ENCODE results near the gene TKFC. TPM values are rescaled to one million over a fixed set of nuclear protein-coding genes. Genes with fewer than 3 reads are reported as not detected.
A peak's percentile ranks its signal among the peaks of the same experiment; 100 is the strongest.

TKFC gene
- total and polyA plus RNA-seq, 4 donors: 18.9 to 82.0 (median 26.7) TPM

DNA sequence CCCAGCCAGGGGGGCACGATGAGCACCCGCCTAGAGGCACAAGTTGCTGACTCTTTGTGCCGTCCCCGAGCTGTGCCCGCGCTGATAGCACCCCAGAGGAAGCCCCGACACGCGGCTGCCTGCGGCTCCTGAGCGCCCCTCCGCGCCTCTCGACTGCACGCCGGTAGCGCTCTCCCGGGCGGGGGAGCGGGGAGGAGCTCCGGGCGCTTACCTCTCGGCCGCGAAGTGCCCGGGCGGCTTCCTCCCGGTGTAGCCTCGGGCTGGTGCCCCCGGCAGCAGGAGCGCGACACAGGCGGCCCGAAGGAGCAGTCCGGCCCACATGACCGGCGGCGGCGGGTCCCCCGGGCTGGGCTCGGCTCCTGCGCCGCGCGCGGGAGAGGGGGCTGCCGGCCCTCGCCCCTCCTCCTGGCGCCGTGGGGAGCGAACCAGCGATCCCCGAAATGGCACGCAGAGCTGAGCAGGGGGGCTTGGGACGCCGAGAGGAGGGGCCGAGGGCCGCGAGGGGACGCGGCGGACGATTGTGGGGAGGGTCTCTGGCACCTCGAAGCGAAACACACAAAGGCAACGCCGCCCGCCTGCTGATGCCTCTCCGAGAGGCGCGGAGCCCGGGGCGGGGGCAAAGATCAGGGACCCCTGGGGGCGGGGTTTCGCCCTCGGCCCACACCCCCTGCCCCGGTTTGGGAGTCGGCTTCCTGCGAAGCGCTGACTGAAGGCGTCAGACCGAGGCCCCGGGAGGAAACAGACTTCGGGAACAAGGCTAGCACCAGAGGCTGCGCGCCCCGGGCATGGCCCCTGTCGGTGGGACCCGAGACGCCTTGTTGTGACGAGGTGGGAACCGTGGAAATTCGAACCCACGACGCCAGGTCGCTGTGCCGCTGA, 38.1 kb upstream of the TKFC start, which contains the start of gene VWCE:
Gene VWCE (minus strand): TSS at position 600 of the 879 bp plus-strand sequence. CDS start 279 bp downstream, at position 321.
- no peaks in the 10 kb centered on the region for H3K27me3 ChIP-seq (ENCODE audit: control insufficient read depth in 1 of 2, insufficient read depth in 2 of 2, low read length in 1 of 2)
- peaks cover 0 to 3% of the 10 kb centered on the region in 2 donors for H3K4me1 ChIP-seq (ENCODE audit: control insufficient read depth in 1 of 2, insufficient read depth in 2 of 2, low read length in 2 of 2)
- no peaks in the 10 kb centered on the region for H3K9me3 ChIP-seq (ENCODE audit: control insufficient read depth, low read length)
- WGBS, 2 donors: 3 to 4% methylated on average over 76 to 97 of the region's 97 CpGs
- intact Hi-C loops (cut with DNase I): no loop called here
- peak within 1 kb of the TSS in 1 of 2 donors; percentile 36 for H3K4me3 ChIP-seq (ENCODE audit: low read length in 2 of 2)
- peak; percentile 66 to 85 for DNase-seq
- ATAC-seq (ENCODE audit: low FRiP score): peak; percentile 74
- H3K36me3 ChIP-seq (ENCODE audit: control insufficient read depth in 1 of 2, insufficient read depth in 2 of 2, low read length in 1 of 2): peaks cover 0 to 2% of the 10 kb centered on the region in 2 donors
- no peak within 1 kb of the TSS for H3K27ac ChIP-seq (ENCODE audit: low read depth in 1 of 2, low read length in 2 of 2)

DNA sequence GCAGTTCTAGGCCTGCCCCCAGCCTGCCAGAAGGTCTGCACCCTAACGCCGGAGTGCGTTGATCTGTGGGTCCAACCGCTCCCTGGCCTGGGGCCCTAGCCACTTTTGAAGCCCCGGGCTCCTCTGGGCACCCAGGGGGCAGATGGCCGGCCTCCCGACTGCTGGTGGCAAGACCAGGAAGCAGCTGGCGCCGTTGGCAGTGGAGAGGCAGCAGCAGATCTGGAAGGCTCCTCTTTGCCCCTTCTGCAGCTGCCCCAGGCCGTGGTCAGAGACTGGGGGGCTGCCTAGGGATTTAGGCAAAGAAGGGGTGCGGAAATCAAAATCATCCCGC, 37.5 kb upstream of the TKFC start:
- H3K27me3 ChIP-seq (ENCODE audit: control insufficient read depth in 1 of 2, insufficient read depth in 2 of 2, low read length in 1 of 2): no peaks in the 10 kb centered on the region
- H3K27ac ChIP-seq (ENCODE audit: low read depth in 1 of 2, low read length in 2 of 2): no peak overlapping the region
- H3K4me1 ChIP-seq (ENCODE audit: control insufficient read depth in 1 of 2, insufficient read depth in 2 of 2, low read length in 2 of 2): peaks cover 0 to 3% of the 10 kb centered on the region in 2 donors
- 70% methylated on average over 12 of the region's 12 CpGs for WGBS, 2 donors
- H3K36me3 ChIP-seq (ENCODE audit: control insufficient read depth in 1 of 2, insufficient read depth in 2 of 2, low read length in 1 of 2): peaks cover 0 to 5% of the 10 kb centered on the region in 2 donors
- intact Hi-C loops (cut with DNase I): no loop called here
- H3K4me3 ChIP-seq (ENCODE audit: low read length in 2 of 2): no peak overlapping the region
- ATAC-seq (ENCODE audit: low FRiP score) (no peak), DNase-seq (peak; percentile 52 to 70)
- H3K9me3 ChIP-seq (ENCODE audit: control insufficient read depth, low read length): no peaks in the 10 kb centered on the region

DNA sequence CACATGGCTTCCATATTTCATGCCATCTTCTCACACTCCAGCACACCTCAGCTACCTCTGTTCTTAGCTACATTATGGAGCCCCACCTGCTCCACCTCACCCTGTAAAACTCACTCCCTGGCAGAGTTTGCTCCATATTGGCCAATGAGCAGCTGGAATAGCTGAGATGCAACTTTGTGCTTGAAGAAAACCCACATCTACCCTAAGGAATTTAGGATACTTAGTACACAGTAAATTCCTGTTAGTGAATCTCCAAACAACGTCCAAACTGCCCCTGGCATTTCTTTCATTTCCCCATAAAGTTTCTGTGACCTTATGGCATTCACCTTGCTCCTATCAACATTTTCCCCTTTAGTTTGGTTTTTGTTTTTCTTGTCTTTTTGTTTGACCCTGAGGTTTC, 35.7 kb upstream of the TKFC start:
- no peaks in the 10 kb centered on the region for H3K27me3 ChIP-seq (ENCODE audit: control insufficient read depth in 1 of 2, insufficient read depth in 2 of 2, low read length in 1 of 2)
- peaks cover 3 to 8% of the 10 kb centered on the region in 2 donors for H3K36me3 ChIP-seq (ENCODE audit: control insufficient read depth in 1 of 2, insufficient read depth in 2 of 2, low read length in 1 of 2)
- no peak overlapping the region for H3K27ac ChIP-seq (ENCODE audit: low read depth in 1 of 2, low read length in 2 of 2)
- intact Hi-C loops (cut with DNase I): no loop called here
- DNase-seq: no peak
- no peak overlapping the region for H3K4me3 ChIP-seq (ENCODE audit: low read length in 2 of 2)
- H3K4me1 ChIP-seq (ENCODE audit: control insufficient read depth in 1 of 2, insufficient read depth in 2 of 2, low read length in 2 of 2): peaks cover 0 to 3% of the 10 kb centered on the region in 2 donors
- no peaks in the 10 kb centered on the region for H3K9me3 ChIP-seq (ENCODE audit: control insufficient read depth, low read length)
- 64 to 70% methylated on average over 1 of the region's 1 CpG for WGBS, 2 donors
- no peak for ATAC-seq (ENCODE audit: low FRiP score)

DNA sequence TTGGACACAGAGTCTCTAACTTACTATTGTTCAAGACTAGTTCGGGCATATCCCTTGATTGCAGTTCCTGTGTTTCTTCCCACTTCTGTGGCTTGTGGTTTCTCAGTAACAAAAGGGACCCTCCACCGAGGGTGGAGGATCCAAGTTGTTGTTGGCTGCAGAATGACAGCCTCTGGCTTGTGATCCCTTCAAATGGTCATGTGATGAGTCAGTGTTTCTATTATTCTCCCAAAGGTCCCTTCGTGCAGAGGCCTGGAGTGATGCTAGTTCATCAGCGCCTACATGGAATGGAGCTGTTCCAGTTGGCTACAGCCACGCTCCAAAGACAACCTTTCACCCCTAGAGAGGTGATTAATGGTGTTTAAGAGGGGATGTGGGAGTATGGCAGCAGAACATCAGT, 35.3 kb upstream of the TKFC start:
- H3K27me3 ChIP-seq (ENCODE audit: control insufficient read depth in 1 of 2, insufficient read depth in 2 of 2, low read length in 1 of 2): no peaks in the 10 kb centered on the region
- H3K9me3 ChIP-seq (ENCODE audit: control insufficient read depth, low read length): no peaks in the 10 kb centered on the region
- H3K27ac ChIP-seq (ENCODE audit: low read depth in 1 of 2, low read length in 2 of 2): no peak overlapping the region
- ATAC-seq (ENCODE audit: low FRiP score) (peak; percentile 73), DNase-seq (peak in 1 of 2 donors; percentile 59)
- intact Hi-C loops (cut with DNase I): no loop called here
- H3K36me3 ChIP-seq (ENCODE audit: control insufficient read depth in 1 of 2, insufficient read depth in 2 of 2, low read length in 1 of 2): peaks cover 7 to 9% of the 10 kb centered on the region in 2 donors
- no peak overlapping the region for H3K4me3 ChIP-seq (ENCODE audit: low read length in 2 of 2)
- 5 to 6% methylated on average over 5 of the region's 5 CpGs for WGBS, 2 donors
- H3K4me1 ChIP-seq (ENCODE audit: control insufficient read depth in 1 of 2, insufficient read depth in 2 of 2, low read length in 2 of 2): peaks cover 0 to 3% of the 10 kb centered on the region in 2 donors

DNA sequence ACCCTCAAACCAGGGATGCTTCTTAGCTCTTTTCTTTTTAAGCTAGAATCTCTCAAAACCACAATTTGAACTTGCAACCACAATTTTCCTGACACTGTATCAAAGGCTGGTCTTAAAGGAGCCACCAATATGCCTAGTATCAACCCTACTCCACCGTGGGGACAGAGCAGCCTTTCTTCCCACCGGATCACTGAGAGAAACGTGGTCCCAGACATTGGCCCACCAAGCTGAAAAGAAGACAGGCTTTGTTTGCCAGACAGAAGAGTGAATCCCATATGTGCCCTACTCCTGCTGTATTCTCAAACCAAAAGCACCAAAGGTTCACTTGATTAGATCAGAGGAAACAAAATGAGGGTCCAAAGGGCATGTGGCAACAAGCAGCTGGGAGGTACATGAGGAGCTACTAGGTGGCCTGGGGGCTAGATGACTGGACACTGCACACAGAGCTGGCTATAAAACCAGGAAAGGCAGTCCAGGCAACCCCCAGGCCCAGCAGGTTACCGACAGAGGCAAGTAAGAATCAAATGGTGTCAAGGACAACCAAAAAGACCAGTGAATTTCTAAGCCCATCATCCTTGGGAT, 34.3 kb upstream of the TKFC start:
- DNase-seq (no peak), ATAC-seq (ENCODE audit: low FRiP score) (no peak)
- WGBS, 2 donors: 89 to 91% methylated on average over 4 of the region's 4 CpGs
- Histone ChIP-seq H3K4me1 (ENCODE audit: control insufficient read depth in 1 of 2, insufficient read depth in 2 of 2, low read length in 2 of 2) (peaks cover 0 to 3% of the 10 kb centered on the region in 2 donors), H3K27me3 (ENCODE audit: control insufficient read depth in 1 of 2, insufficient read depth in 2 of 2, low read length in 1 of 2) (no peaks in the 10 kb centered on the region), H3K27ac (ENCODE audit: low read depth in 1 of 2, low read length in 2 of 2) (no peak overlapping the region), H3K36me3 (ENCODE audit: control insufficient read depth in 1 of 2, insufficient read depth in 2 of 2, low read length in 1 of 2) (peaks cover 8 to 11% of the 10 kb centered on the region in 2 donors), H3K4me3 (ENCODE audit: low read length in 2 of 2) (no peak overlapping the region), H3K9me3 (ENCODE audit: control insufficient read depth, low read length) (no peaks in the 10 kb centered on the region)
- intact Hi-C loops (cut with DNase I): no loop called here

DNA sequence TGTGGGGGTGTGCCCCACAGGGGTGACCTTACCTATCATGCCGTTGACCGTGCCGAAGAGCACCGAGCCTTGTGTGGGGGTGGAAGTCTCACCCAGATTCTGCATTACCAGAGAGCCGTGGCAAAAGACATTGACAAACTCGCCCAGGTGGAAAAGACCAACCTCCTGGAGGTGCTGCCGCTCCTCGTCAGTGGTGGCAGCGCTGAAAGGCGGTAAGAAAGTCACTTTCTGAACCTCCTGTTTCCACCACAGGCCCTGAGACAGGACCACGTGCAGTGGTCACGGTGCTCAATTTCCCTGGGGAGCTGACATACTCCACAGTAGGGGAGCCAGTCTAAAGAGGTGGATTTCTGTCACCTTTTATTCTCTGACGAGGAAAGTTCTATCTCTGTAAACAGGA, 30.5 kb upstream of the TKFC start:
- no peak for ATAC-seq (ENCODE audit: low FRiP score)
- no peaks in the 10 kb centered on the region for H3K27me3 ChIP-seq (ENCODE audit: control insufficient read depth in 1 of 2, insufficient read depth in 2 of 2, low read length in 1 of 2)
- H3K4me3 ChIP-seq (ENCODE audit: low read length in 2 of 2): no peak overlapping the region
- H3K9me3 ChIP-seq (ENCODE audit: control insufficient read depth, low read length): no peaks in the 10 kb centered on the region
- H3K27ac ChIP-seq (ENCODE audit: low read depth in 1 of 2, low read length in 2 of 2): no peak overlapping the region
- peaks cover 13 to 17% of the 10 kb centered on the region in 2 donors for H3K36me3 ChIP-seq (ENCODE audit: control insufficient read depth in 1 of 2, insufficient read depth in 2 of 2, low read length in 1 of 2)
- DNase-seq: no peak
- WGBS, 2 donors: 88 to 92% methylated on average over 13 of the region's 13 CpGs
- intact Hi-C loops (cut with DNase I): no loop called here
- H3K4me1 ChIP-seq (ENCODE audit: control insufficient read depth in 1 of 2, insufficient read depth in 2 of 2, low read length in 2 of 2): peaks cover 0 to 3% of the 10 kb centered on the region in 2 donors

DNA sequence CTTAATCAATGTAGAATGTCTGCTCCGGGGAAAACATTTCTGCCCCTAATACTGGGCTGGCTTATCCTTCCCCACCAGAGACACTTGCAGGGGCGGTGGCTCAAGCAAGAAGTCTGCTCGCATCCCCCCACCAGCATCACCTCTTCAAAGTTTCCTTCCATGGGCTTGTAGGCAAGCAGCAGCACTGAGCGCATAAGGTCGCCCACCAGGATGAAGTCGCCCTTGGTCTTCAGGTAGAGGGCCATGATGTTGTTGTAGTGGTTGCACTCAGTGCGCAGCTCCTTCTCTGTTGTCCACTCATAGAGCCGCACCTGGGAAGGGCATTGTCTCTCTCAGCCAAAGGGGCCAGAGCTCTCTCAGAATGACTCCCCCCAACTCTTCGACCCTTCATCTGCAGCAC, 29.3 kb upstream of the TKFC start:
- DNase-seq (no peak), ATAC-seq (ENCODE audit: low FRiP score) (no peak)
- peaks cover 16 to 19% of the 10 kb centered on the region in 2 donors for H3K36me3 ChIP-seq (ENCODE audit: control insufficient read depth in 1 of 2, insufficient read depth in 2 of 2, low read length in 1 of 2)
- H3K4me3 ChIP-seq (ENCODE audit: low read length in 2 of 2): no peak overlapping the region
- no peak overlapping the region for H3K27ac ChIP-seq (ENCODE audit: low read depth in 1 of 2, low read length in 2 of 2)
- H3K4me1 ChIP-seq (ENCODE audit: control insufficient read depth in 1 of 2, insufficient read depth in 2 of 2, low read length in 2 of 2): no peaks in the 10 kb centered on the region
- WGBS, 2 donors: 90 to 93% methylated on average over 9 of the region's 9 CpGs
- no peaks in the 10 kb centered on the region for H3K27me3 ChIP-seq (ENCODE audit: control insufficient read depth in 1 of 2, insufficient read depth in 2 of 2, low read length in 1 of 2)
- intact Hi-C loops (cut with DNase I): no loop called here
- no peaks in the 10 kb centered on the region for H3K9me3 ChIP-seq (ENCODE audit: control insufficient read depth, low read length)

DNA sequence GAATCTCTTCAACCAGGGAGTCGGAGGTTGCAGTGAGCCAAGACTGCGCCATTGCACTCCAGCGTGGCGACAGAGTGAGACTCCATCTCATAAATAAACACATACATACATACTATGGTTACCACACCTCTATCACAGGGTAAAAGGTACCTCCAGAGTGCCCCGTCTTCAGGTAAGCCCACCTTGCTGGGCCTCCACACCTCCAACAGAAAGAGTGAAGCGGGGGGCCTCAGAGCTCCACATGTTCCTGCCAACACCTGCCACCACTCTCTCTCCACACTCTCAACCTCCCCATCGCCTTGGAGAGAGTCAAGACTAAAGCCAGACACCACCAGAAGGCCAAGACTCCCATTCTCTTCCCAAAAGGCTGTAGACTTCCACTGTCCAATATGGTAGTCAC, 27.6 kb upstream of the TKFC start:
- no peak overlapping the region for H3K4me3 ChIP-seq (ENCODE audit: low read length in 2 of 2)
- 95 to 97% methylated on average over 7 of the region's 7 CpGs for WGBS, 2 donors
- H3K4me1 ChIP-seq (ENCODE audit: control insufficient read depth in 1 of 2, insufficient read depth in 2 of 2, low read length in 2 of 2): no peaks in the 10 kb centered on the region
- H3K27me3 ChIP-seq (ENCODE audit: control insufficient read depth in 1 of 2, insufficient read depth in 2 of 2, low read length in 1 of 2): no peaks in the 10 kb centered on the region
- H3K36me3 ChIP-seq (ENCODE audit: control insufficient read depth in 1 of 2, insufficient read depth in 2 of 2, low read length in 1 of 2): peaks cover 25 to 27% of the 10 kb centered on the region in 2 donors
- no peaks in the 10 kb centered on the region for H3K9me3 ChIP-seq (ENCODE audit: control insufficient read depth, low read length)
- ATAC-seq (ENCODE audit: low FRiP score): no peak
- DNase-seq: no peak
- intact Hi-C loops (cut with DNase I): no loop called here
- H3K27ac ChIP-seq (ENCODE audit: low read depth in 1 of 2, low read length in 2 of 2): no peak overlapping the region

DNA sequence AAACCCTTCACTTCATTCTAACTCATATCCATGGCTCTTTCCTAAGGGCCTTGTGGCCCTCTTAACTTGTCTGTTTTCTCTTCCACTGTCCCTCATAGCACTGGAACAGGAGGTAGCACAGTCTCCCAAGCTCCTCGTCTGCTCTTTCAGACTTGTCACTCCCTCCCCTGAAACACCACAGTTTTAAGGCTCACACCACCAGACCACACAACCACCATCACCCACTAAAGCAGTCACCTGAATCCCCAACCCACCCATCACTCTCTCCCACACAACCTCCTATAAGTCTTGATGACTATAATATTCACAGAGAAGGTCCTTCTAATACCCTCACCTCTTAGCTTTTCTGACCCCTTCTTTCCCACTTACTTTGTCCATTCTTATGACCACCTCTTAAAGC, 26.8 kb upstream of the TKFC start:
- Histone ChIP-seq H3K36me3 (ENCODE audit: control insufficient read depth in 1 of 2, insufficient read depth in 2 of 2, low read length in 1 of 2) (peaks cover 27 to 29% of the 10 kb centered on the region in 2 donors), H3K4me3 (ENCODE audit: low read length in 2 of 2) (no peak overlapping the region), H3K27me3 (ENCODE audit: control insufficient read depth in 1 of 2, insufficient read depth in 2 of 2, low read length in 1 of 2) (no peaks in the 10 kb centered on the region), H3K4me1 (ENCODE audit: control insufficient read depth in 1 of 2, insufficient read depth in 2 of 2, low read length in 2 of 2) (no peaks in the 10 kb centered on the region), H3K9me3 (ENCODE audit: control insufficient read depth, low read length) (no peaks in the 10 kb centered on the region), H3K27ac (ENCODE audit: low read depth in 1 of 2, low read length in 2 of 2) (no peak overlapping the region)
- ATAC-seq (ENCODE audit: low FRiP score): no peak
- intact Hi-C loops (cut with DNase I): no loop called here
- DNase-seq: no peak
- WGBS, 2 donors: 87 to 94% methylated on average over 1 of the region's 1 CpG
